Measurements from ENCODE around the gene SORCS3. TPM values are rescaled to one million over a fixed set of nuclear protein-coding genes. Genes with fewer than 3 reads are reported as not detected.

The SORCS3 gene
- total RNA-seq, 1 experiment from 2014 or later, result not detected

GRCh38 chr10:105266966-105267539 is 626.0 kb downstream of the SORCS3 start:
- TF ChIP-seq TCF7L2 (IDR thresholded peaks at IDR 0.05; ENCODE audit: low read depth, low read length) (no peak), REST (IDR thresholded peaks at IDR 0.05; ENCODE audit: insufficient read depth in 1 of 2, low read depth in 2 of 2, low read length in 1 of 2) (no peak), CTCF (IDR thresholded peaks at IDR 0.05) (no peak), SIN3A (IDR thresholded peaks at IDR 0.05; ENCODE audit: borderline replicate concordance, insufficient read depth, low read depth, low read length) (no peak)
- Histone ChIP-seq H3K9me3 (ENCODE audit: control insufficient read depth, insufficient read depth, low read depth, low read length) (no peaks in the 10 kb centered on the region), H3K27ac (ENCODE audit: low read length) (no peak overlapping the region), H3K4me3 (ENCODE audit: low read depth in 2 of 2, low read length in 2 of 2) (no peak overlapping the region), H3K36me3 (ENCODE audit: control insufficient read depth, insufficient read depth, low read length) (no peaks in the 10 kb centered on the region), H3K4me1 (ENCODE audit: control insufficient read depth, insufficient read depth, low read length) (no peaks in the 10 kb centered on the region), H3K27me3 (ENCODE audit: control insufficient read depth, insufficient read depth, low read length) (no peaks in the 10 kb centered on the region)
- ChIA-PET CTCF (no interaction called here), POLR2A (no interaction called here)
- BruUV-seq (replicated peaks), result no TSS peak
- no peak for DNase-seq (ENCODE audit: low read depth, low spot score)
- no peak for ATAC-seq
- in situ Hi-C loops (cut with HindIII; ENCODE audit: low pct_unique_long_range_greater_than_20kb, low sequenced_read_pairs) (no loop called here), intact Hi-C loops (cut with micrococcal nuclease; ENCODE audit: unreplicated experiment) (no loop called here)

DNA sequence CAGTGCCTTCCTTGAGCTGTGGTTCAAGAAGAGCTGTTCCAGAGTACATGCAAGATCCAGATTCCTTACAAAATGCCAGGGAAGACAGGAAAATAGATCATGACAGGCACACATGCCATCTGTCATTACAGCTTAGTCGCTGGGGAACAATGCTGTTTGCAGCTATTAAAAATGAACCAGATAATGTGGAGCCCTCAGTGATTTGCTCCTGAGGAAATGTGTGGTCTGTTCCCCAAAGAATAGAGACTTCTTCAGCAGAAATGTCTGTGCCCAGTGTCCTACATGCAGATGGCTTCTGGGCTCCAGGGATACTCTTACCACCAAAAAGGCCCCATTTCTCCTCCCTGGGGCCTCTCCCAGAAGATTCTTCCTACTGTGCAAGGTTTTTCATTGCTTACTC is 627.9 kb downstream of the SORCS3 start:
- H3K27me3 ChIP-seq (ENCODE audit: control insufficient read depth, insufficient read depth, low read length), result no peaks in the 10 kb centered on the region
- no peak overlapping the region for H3K4me3 ChIP-seq (ENCODE audit: low read depth in 2 of 2, low read length in 2 of 2)
- in situ Hi-C loops (cut with HindIII; ENCODE audit: low pct_unique_long_range_greater_than_20kb, low sequenced_read_pairs), result no loop called here
- H3K4me1 ChIP-seq (ENCODE audit: control insufficient read depth, insufficient read depth, low read length), result no peaks in the 10 kb centered on the region
- TF ChIP-seq SIN3A (IDR thresholded peaks at IDR 0.05; ENCODE audit: borderline replicate concordance, insufficient read depth, low read depth, low read length) (no peak), POLR2AphosphoS5 (IDR thresholded peaks at IDR 0.05; ENCODE audit: low read depth, low read length) (no peak), CTCF (IDR thresholded peaks at IDR 0.05) (no peak), TCF7L2 (IDR thresholded peaks at IDR 0.05; ENCODE audit: low read depth, low read length) (no peak), REST (IDR thresholded peaks at IDR 0.05; ENCODE audit: insufficient read depth in 1 of 2, low read depth in 2 of 2, low read length in 1 of 2) (no peak)
- no peaks in the 10 kb centered on the region for H3K9me3 ChIP-seq (ENCODE audit: control insufficient read depth, insufficient read depth, low read depth, low read length)
- ATAC-seq (no peak), DNase-seq (ENCODE audit: low read depth, low spot score) (no peak)
- H3K27ac ChIP-seq (ENCODE audit: low read length), result no peak overlapping the region
- intact Hi-C loops (cut with micrococcal nuclease; ENCODE audit: unreplicated experiment), result no loop called here
- no peaks in the 10 kb centered on the region for H3K36me3 ChIP-seq (ENCODE audit: control insufficient read depth, insufficient read depth, low read length)
- POLR2A ChIA-PET, result no interaction called here
- CTCF ChIA-PET, result no interaction called here
- BruUV-seq (replicated peaks), result no TSS peak
